HepG2 (cell line): ENCODE results near the gene GALNT9. TPM values are rescaled to one million over a fixed set of nuclear protein-coding genes. Genes with fewer than 3 reads are reported as not detected.
A peak's percentile ranks its signal among the peaks of the same experiment; 100 is the strongest.

ENCODE experiments used
- ATAC-seq: fragments of 200-7000 bp; cut with Tn5 transposase; 3 replicates; pipeline ENCODE4 v1.9.1; 2020; ENCODE audit warnings: mild to moderate bottlenecking, moderate library complexity
- BruUV-seq: library from RNA; stranded (reverse); fragments of 400-500 nt; replicated peaks from 2 replicates; lab custom pipeline; 2021; lab: Mats Ljungman, UMichigan
- CTCF ChIA-PET: fragments of 300-600 bp; formaldehyde crosslinking; extraction: SDS; loops from one replicate; lab custom pipeline; 2021; ENCODE audit warnings: low total read pairs, inconsistent platforms, low intra/inter-chr PET ratio; lab: Yijun Ruan, JAX
- POLR2A ChIA-PET: fragments of 350-600 bp; sonication (Branson Sonifier 250); formaldehyde crosslinking; loops from one replicate; lab custom pipeline; 2020; ENCODE audit warnings: antibody characterized with exemption, inconsistent platforms; lab: Yijun Ruan, JAX
- DNase-seq: peaks from one replicate; pipeline ENCODE4 v3.0.0-alpha.2; 2015; ENCODE audit warnings: low spot score
- FAIRE-seq: peaks from 3 replicates; lab custom pipeline; 2011; peaks lifted over from hg19 to GRCh38; lab: Jason Lieb, UNC
- H2AFZ ChIP-seq: one replicate; pipeline ENCODE4 v1.6.1; 2011; ENCODE audit warnings: low read length, inconsistent platforms
- H3K27ac ChIP-seq: fragments of 300-600 bp; 3 replicates; pipeline ENCODE4 v1.8.0; 2011; ENCODE audit warnings: mixed run types, mild to moderate bottlenecking, mixed read lengths, low read length, inconsistent platforms; ENCODE audit not compliant: insufficient read depth; ENCODE audit errors: extremely low read length
- H3K27me3 ChIP-seq, 2 experiments: fragments of 200-600 bp in 1 of 2; 2 replicates in 1 of 2; 3 replicates in 1 of 2; pipeline versions ENCODE4 v1.6.0 to v1.8.0; 2011; ENCODE audit warnings: low read length in 2 of 2, mild to moderate bottlenecking in 2 of 2, moderate library complexity in 2 of 2, inconsistent platforms in 1 of 2; ENCODE audit not compliant: insufficient read depth in 2 of 2, control insufficient read depth in 1 of 2
- H3K36me3 ChIP-seq, 2 experiments: fragments of 200-600 bp in 1 of 2; replicated peaks in 1 of 2; 2 replicates in 1 of 2; 3 replicates in 1 of 2; pipeline versions ENCODE4 v1.5.1 to v1.8.0; 2011; ENCODE audit warnings: low read length in 2 of 2, inconsistent platforms in 1 of 2; ENCODE audit not compliant: insufficient read depth in 2 of 2, control insufficient read depth in 1 of 2
- H3K4me1 ChIP-seq: 2 replicates; pipeline ENCODE4 v1.5.1; 2012; ENCODE audit warnings: low read length, inconsistent platforms; ENCODE audit not compliant: insufficient read depth
- H3K4me2 ChIP-seq: 2 replicates; pipeline ENCODE4 v1.6.0; 2011; ENCODE audit warnings: low read depth, low read length, inconsistent platforms
- H3K4me3 ChIP-seq, 3 experiments: fragments of 200-600 bp in 1 of 3; sonication (generic), shearing (Covaris generic) in 1 of 3; replicated peaks in 1 of 3; 2 replicates each; pipeline ENCODE4 v1.5.1; 2011 to 2016; ENCODE audit warnings: low read length in 3 of 3, inconsistent platforms in 2 of 3, low read depth in 2 of 3, mild to moderate bottlenecking in 2 of 3, control low read depth in 1 of 3, mixed read lengths in 1 of 3; ENCODE audit not compliant: insufficient read depth in 1 of 3
- H3K79me2 ChIP-seq: one replicate; pipeline ENCODE4 v1.6.1; 2011; ENCODE audit warnings: low read length, inconsistent platforms; ENCODE audit not compliant: insufficient read depth
- H3K9ac ChIP-seq: 2 replicates; pipeline ENCODE4 v1.6.0; 2011; ENCODE audit warnings: mild to moderate bottlenecking, low read depth, low read length, inconsistent platforms; ENCODE audit not compliant: insufficient read depth
- H3K9me3 ChIP-seq: 2 replicates; pipeline ENCODE4 v1.5.1; 2012; ENCODE audit warnings: mild to moderate bottlenecking, low read length
- H4K20me1 ChIP-seq: 2 replicates; pipeline ENCODE4 v1.6.0; 2011; ENCODE audit warnings: inconsistent platforms, mild to moderate bottlenecking, low read length, moderate library complexity; ENCODE audit not compliant: insufficient read depth
- MAZ ChIP-seq, 2 experiments: sonication (generic) in 1 of 2; formaldehyde crosslinking in 1 of 2; IDR thresholded peaks; 2 replicates each; pipeline versions ENCODE4 v1.5.0 to v1.6.1; 2012 to 2020; ENCODE audit warnings: low read depth in 2 of 2, mild to moderate bottlenecking in 2 of 2, borderline replicate concordance in 1 of 2, improper control_type of control experiment in 1 of 2, low read length in 1 of 2, missing genetic modification reagents in 1 of 2, moderate library complexity in 1 of 2
- MTA3 ChIP-seq: sonication (generic); formaldehyde crosslinking; IDR thresholded peaks from 2 replicates; pipeline ENCODE4 v1.4.0; 2020; ENCODE audit warnings: missing genetic modification reagents
- TBP ChIP-seq: sonication (generic); formaldehyde crosslinking; IDR thresholded peaks from 2 replicates; pipeline ENCODE4 v1.5.0; 2020; ENCODE audit warnings: missing genetic modification reagents
- ZNF275 ChIP-seq: sonication (generic); formaldehyde crosslinking; IDR thresholded peaks from 2 replicates; pipeline ENCODE4 v1.8.0; 2022; ENCODE audit warnings: missing genetic modification reagents, mild to moderate bottlenecking, inconsistent platforms, borderline replicate concordance
- ZNF646 ChIP-seq: sonication (generic); formaldehyde crosslinking; IDR thresholded peaks from 2 replicates; pipeline ENCODE4 v1.9.0; 2021; ENCODE audit warnings: mild to moderate bottlenecking, missing genetic modification reagents
- WGBS: methylation state at CpG from one replicate; pipeline ENCODE4 v1.1.6; 2017; ENCODE audit warnings: low lambda C conversion rate; 5-methylcytosine and 5-hydroxymethylcytosine counted together
- in situ Hi-C: cut with HindIII; loops from 2 replicates; pipeline ENCODE4 v1.10.0; 2017; ENCODE audit warnings: low pct_unique_long_range_greater_than_20kb; ENCODE audit not compliant: extremely low pct_ligation_motif_present
- intact Hi-C: fragments of 100-400 bp; cut with micrococcal nuclease; formaldehyde crosslinking; loops from one replicate; pipeline ENCODE4 v1.10.0; 2022; ENCODE audit not compliant: unreplicated experiment
- polyA plus RNA-seq, 8 experiments: library from polyadenylated mRNA; depleted of rRNA in 3 of 8; stranded (reverse) in 7 of 8; unstranded in 1 of 8; fragments of >200 nt; fragmentation: Illumina TruSeq in 4 of 8; extraction: Trizol in 4 of 8; gene quantifications; 2 replicates each; pipeline versions ENCODE4 v1.2.1 to v1.2.3, GENCODE V29; 2011 to 2016; ENCODE audit warnings: low read depth in 4 of 8, missing spikeins in 1 of 8, mixed read lengths in 1 of 8; ENCODE audit not compliant: insufficient read depth in 1 of 8
- total RNA-seq, 5 experiments: library from RNA; depleted of rRNA; stranded (reverse); fragments of >200 nt; fragmentation: Illumina TruSeq; extraction: Trizol; gene quantifications; 2 replicates each; pipeline ENCODE4 v1.2.3, GENCODE V29; 2016; ENCODE audit warnings: low read depth in 1 of 5

GALNT9 gene
- total and polyA plus RNA-seq, 2 of the 13 experiments (the other 11 are each of a cell fraction or from before 2014, with no cell fraction given), result 0.04 TPM; not detected in 1

GRCh38 chr12:132222808-132223173 is 106.6 kb downstream of the GALNT9 start:
- H3K27me3 ChIP-seq, result peaks cover 5 to 28% of the 10 kb centered on the region in 2 experiments; a peak in 4 of 5 replicates
- ChIA-PET CTCF (no interaction called here), POLR2A (no interaction called here)
- H3K27ac ChIP-seq, result no peak overlapping the region
- H3K9ac ChIP-seq, result no peak overlapping the region
- in situ Hi-C loops, result no loop called here
- BruUV-seq, result no TSS peak
- H3K4me1 ChIP-seq, result no peaks in the 10 kb centered on the region
- no peaks in the 10 kb centered on the region for H3K9me3 ChIP-seq
- H3K4me3 ChIP-seq, result no peak overlapping the region
- no peak overlapping the region for H3K4me2 ChIP-seq
- H4K20me1 ChIP-seq, result no peaks in the 10 kb centered on the region
- no peak for FAIRE-seq
- H2AFZ ChIP-seq, result no peak overlapping the region
- H3K79me2 ChIP-seq, result no peaks in the 10 kb centered on the region
- no peak for TF ChIP-seq TBP (CRISPR knock-in tag)
- no peak for TF ChIP-seq MTA3 (CRISPR knock-in tag)
- no peak for TF ChIP-seq ZNF275 (CRISPR knock-in tag)
- TF ChIP-seq ZNF646 (CRISPR knock-in tag), result peak; percentile 72; the same call in 1 of the 2 replicates
- no peak for TF ChIP-seq MAZ (IDR thresholded peaks at IDR 0.05; ENCODE audit: borderline replicate concordance, low read depth, low read length)
- TF ChIP-seq MAZ (CRISPR knock-in tag; IDR thresholded peaks at IDR 0.05; ENCODE audit: low read depth), result no peak
- H3K36me3 ChIP-seq, result no peaks in the 10 kb centered on the region
- WGBS, result 54% methylated on average over 4 of the region's 6 CpGs
- intact Hi-C loops, result no loop called here
- no peak for ATAC-seq
- DNase-seq, result no peak
